Sigmoid colon (tissue), 7 donors: ENCODE measurements around the gene MRPL24. TPM values are rescaled to one million over a fixed set of nuclear protein-coding genes. Genes with fewer than 3 reads are reported as not detected.

Source experiments
- DNase-seq: peaks from one replicate; pipeline ENCODE4 v3.0.0-alpha.2; 2019
- H3K27ac ChIP-seq, 4 donors: fragments of 200-600 bp; sonication (generic); one replicate each; pipeline ENCODE4 v1.5.1; 2016 to 2019; ENCODE audit warnings: mild to moderate bottlenecking in 1 of 4
- H3K27me3 ChIP-seq, 3 donors: fragments of 200-600 bp; sonication (generic); one replicate each; pipeline ENCODE4 v1.5.1; 2019; ENCODE audit warnings: mild to moderate bottlenecking in 1 of 3
- H3K36me3 ChIP-seq, 4 donors: fragments of 200-600 bp; sonication (generic); one replicate each; pipeline ENCODE4 v1.5.1; 2016 to 2019
- H3K4me1 ChIP-seq, 4 donors: fragments of 200-600 bp; sonication (generic); one replicate each; pipeline ENCODE4 v1.5.1; 2017 to 2019
- H3K4me3 ChIP-seq, 4 donors: fragments of 200-600 bp; sonication (generic); one replicate each; pipeline ENCODE4 v1.5.1; 2017 to 2019; ENCODE audit warnings: mild to moderate bottlenecking in 2 of 4, moderate library complexity in 1 of 4
- H3K9me3 ChIP-seq, 4 donors: fragments of 200-600 bp in 3 of 4; sonication (generic) in 3 of 4; one replicate each; pipeline versions ENCODE4 v1.5.1 to v1.6.1; 2013 to 2019
- EP300 ChIP-seq, 4 donors: sonication (generic); formaldehyde crosslinking; IDR thresholded peaks; one replicate each; pipeline ENCODE4 v1.6.1; 2017; ENCODE audit warnings: antibody characterized with exemption in 4 of 4
- POLR2A ChIP-seq, 2 donors: fragments of 450-650 bp; IDR thresholded peaks; one replicate each; pipeline ENCODE4 v1.6.1; 2016; ENCODE audit warnings: antibody characterized with exemption in 2 of 2, mild to moderate bottlenecking in 2 of 2, moderate library complexity in 2 of 2
- POLR2AphosphoS5 ChIP-seq, 4 donors: sonication (generic); formaldehyde crosslinking; IDR thresholded peaks; one replicate each; pipeline ENCODE4 v1.6.1; 2017; ENCODE audit warnings: antibody characterized with exemption in 4 of 4
- whole genome bisulfite sequencing, 2 donors: extraction: QIAGEN DNeasy Blood & Tissue Kit; methylation state at CpG; one replicate each; pipeline ENCODE4 v1.1.7; 2013; 5-methylcytosine and 5-hydroxymethylcytosine counted together
- intact Hi-C: fragments of 100-400 bp; cut with DNase I; formaldehyde crosslinking; loops from one replicate; pipeline ENCODE4 v1.15.1; 2023
- polyA plus RNA-seq, 3 donors: library from polyadenylated mRNA; stranded (reverse); fragments of 200-250 nt; gene quantifications; one replicate each; pipeline ENCODE4 v1.2.3, GENCODE V29; 2013
- total RNA-seq, 4 donors: library from RNA; depleted of rRNA; stranded (reverse); fragments of >200 nt; gene quantifications; one replicate each; pipeline ENCODE4 v1.1.0, GENCODE V29; 2016
- TF ChIP-seq, protein P1 (sequence below), 4 experiments: fragments of 450-650 bp in 3 of 4; fragments of 200-600 bp in 1 of 4; IDR thresholded peaks; one replicate each; pipeline ENCODE4 v1.5.1; 2016 to 2019; ENCODE audit warnings: antibody characterized with exemption in 4 of 4, mild to moderate bottlenecking in 3 of 4, moderate library complexity in 2 of 4
- donor health status: healthy with polysubstance abuse.
- donor health status: Bipolar disorder and iron deficiency.
- donor health status: healthy.

The MRPL24 gene
- total and polyA plus RNA-seq, 7 donors = 53.0 to 81.1 (median 68.5) TPM

DNA sequence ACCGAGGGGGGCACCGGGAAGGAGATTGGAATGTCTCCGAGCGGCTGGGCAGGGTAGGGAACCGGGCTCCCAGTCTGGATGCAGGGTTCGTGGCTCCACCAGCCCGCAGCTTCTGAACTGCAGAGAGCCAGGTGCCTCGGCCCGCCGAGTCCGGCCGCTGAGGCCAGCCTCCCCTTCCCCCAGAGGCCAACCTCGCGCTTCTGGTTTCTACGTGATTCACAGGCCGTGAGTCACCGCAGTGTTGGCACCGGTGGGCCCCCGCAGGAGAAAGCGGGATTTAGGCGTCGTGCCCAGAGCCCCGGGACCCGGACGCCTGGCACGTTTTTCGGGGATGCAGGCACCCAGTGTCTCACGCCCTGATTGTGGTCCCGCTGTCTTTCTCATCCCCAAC, 36.0 kb downstream of the MRPL24 start:
- 2 to 4% methylated on average over 29 of the region's 29 CpGs for WGBS, 2 donors
- H3K4me1 ChIP-seq = peaks cover 0 to 55% (median 54%) of the 10 kb centered on the region in 4 donors
- H3K4me3 ChIP-seq = peak overlapping the region; percentile 34 to 55 (median 44)
- no peaks in the 10 kb centered on the region for H3K9me3 ChIP-seq
- TF ChIP-seq POLR2AphosphoS5 (IDR thresholded peaks at IDR 0.05) (peak in 1 of 4 donors; percentile 59), EP300 (IDR thresholded peaks at IDR 0.05) (no peak)
- intact Hi-C loops = loop anchor here (2.0 to 10.0 kb wide), 2 partner anchors 16 to 190 kb away; partner anchors contain the start of gene PEAR1
- peak overlapping the region; percentile 81 to 87 (median 84) for H3K27ac ChIP-seq
- H3K27me3 ChIP-seq = peaks cover 0 to 9% (median 0%) of the 10 kb centered on the region in 3 donors
- H3K36me3 ChIP-seq = no peaks in the 10 kb centered on the region
- DNase-seq = peak; percentile 91

DNA sequence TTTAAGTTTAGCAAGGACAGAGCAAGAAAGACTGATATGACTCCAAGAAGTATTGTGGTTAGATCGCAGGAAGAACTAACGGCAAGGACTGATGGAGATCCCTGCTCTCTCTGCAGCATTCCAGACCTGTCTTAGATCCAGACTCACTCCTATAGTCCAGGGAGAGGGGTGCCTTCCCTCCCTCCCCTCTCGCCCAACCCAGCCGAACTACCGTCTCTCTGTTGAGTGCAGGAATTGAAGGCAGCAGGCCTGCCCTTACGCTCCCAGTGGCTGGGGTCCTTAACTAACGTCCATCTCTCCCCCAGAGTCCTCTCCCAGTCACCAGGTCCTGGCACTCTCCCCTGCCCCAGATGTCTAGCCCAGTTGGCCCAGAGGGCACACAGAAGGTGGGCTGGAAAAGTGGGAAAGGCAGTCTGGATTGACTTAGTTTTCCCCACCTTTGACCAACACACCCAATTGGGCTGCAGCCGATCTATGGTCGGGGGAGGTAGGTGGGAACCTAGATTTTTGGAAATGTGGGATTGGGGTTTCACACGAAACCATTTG, 36.6 kb downstream of the MRPL24 start:
- no peak for TF ChIP-seq POLR2A (IDR thresholded peaks at IDR 0.05)
- TF ChIP-seq POLR2AphosphoS5 (IDR thresholded peaks at IDR 0.05) = no peak
- TF ChIP-seq, protein P1, sequence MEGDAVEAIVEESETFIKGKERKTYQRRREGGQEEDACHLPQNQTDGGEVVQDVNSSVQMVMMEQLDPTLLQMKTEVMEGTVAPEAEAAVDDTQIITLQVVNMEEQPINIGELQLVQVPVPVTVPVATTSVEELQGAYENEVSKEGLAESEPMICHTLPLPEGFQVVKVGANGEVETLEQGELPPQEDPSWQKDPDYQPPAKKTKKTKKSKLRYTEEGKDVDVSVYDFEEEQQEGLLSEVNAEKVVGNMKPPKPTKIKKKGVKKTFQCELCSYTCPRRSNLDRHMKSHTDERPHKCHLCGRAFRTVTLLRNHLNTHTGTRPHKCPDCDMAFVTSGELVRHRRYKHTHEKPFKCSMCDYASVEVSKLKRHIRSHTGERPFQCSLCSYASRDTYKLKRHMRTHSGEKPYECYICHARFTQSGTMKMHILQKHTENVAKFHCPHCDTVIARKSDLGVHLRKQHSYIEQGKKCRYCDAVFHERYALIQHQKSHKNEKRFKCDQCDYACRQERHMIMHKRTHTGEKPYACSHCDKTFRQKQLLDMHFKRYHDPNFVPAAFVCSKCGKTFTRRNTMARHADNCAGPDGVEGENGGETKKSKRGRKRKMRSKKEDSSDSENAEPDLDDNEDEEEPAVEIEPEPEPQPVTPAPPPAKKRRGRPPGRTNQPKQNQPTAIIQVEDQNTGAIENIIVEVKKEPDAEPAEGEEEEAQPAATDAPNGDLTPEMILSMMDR (IDR thresholded peaks at IDR 0.05) = no peak
- TF ChIP-seq EP300 (IDR thresholded peaks at IDR 0.05) = no peak
- Histone ChIP-seq H3K36me3 (no peaks in the 10 kb centered on the region), H3K27ac (peak overlapping the region in 2 of 4 donors; percentile 1 to 87), H3K4me1 (peaks cover 0 to 48% (median 47%) of the 10 kb centered on the region in 4 donors), H3K9me3 (no peaks in the 10 kb centered on the region), H3K27me3 (peaks cover 0 to 9% (median 0%) of the 10 kb centered on the region in 3 donors), H3K4me3 (peak overlapping the region in 3 of 4 donors; percentile 40 to 55 (median 47))
- WGBS, 2 donors = 55 to 65% methylated on average over 10 of the region's 10 CpGs
- no peak for DNase-seq
- intact Hi-C loops = loop anchor here (2.0 to 10.0 kb wide), 2 partner anchors 15 to 191 kb away; partner anchors contain the start of gene PEAR1

DNA sequence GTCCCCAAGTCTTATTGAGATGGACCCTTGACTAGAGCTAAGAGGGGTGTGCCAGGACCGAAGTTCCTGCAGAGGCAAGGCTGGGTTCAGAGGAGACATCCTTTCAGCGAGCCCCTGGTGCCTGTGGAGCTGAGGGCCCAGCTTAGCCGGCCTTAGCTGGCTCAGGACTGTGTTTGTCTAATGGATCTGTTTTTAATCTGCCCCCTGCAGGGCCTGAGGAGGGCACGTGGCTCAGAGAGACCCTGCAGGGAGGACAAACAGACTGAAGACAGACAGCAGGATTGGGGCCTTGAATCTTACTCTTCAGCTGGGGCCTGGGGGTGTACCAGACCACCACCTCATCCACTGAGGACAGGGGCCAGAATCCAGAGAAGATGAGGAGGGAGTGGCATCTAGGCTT, 37.1 kb downstream of the MRPL24 start:
- WGBS, 2 donors = 40 to 60% methylated on average over 4 of the region's 4 CpGs
- H3K27ac ChIP-seq = peak overlapping the region in 1 of 4 donors; percentile 87
- TF ChIP-seq POLR2A (IDR thresholded peaks at IDR 0.05) (no peak), EP300 (IDR thresholded peaks at IDR 0.05) (no peak), POLR2AphosphoS5 (IDR thresholded peaks at IDR 0.05) (no peak)
- TF ChIP-seq, protein P1 (IDR thresholded peaks at IDR 0.05) = no peak
- peaks cover 0 to 9% (median 0%) of the 10 kb centered on the region in 3 donors for H3K27me3 ChIP-seq
- intact Hi-C loops = loop anchor here (2.0 to 10.0 kb wide), 2 partner anchors 15 to 191 kb away; partner anchors contain the start of gene PEAR1
- peaks cover 0 to 48% (median 44%) of the 10 kb centered on the region in 4 donors for H3K4me1 ChIP-seq
- no peak for DNase-seq
- no peaks in the 10 kb centered on the region for H3K9me3 ChIP-seq
- H3K4me3 ChIP-seq = no peak overlapping the region
- H3K36me3 ChIP-seq = no peaks in the 10 kb centered on the region

DNA sequence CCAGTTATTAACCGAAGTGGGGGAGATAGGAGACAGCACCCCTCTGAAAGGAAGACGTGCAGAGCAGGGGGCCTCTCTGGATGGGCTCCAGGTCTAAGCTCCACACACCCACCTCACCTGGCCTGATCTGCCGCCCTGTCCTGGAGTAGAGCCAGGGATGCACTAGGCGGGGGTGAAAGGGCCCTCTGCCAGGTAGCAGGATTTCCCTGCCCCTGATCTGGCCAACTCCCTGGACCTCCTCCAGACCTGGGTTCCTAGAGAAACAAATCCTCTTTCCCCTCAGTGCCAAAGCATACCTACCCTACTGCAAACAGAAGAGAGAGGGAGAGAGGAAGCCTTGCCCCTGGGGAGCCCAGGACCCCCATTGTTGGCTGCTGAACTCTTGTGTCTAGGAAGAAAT, 37.6 kb downstream of the MRPL24 start:
- no peak overlapping the region for H3K4me3 ChIP-seq
- H3K27me3 ChIP-seq = peaks cover 0 to 9% (median 0%) of the 10 kb centered on the region in 3 donors
- H3K36me3 ChIP-seq = no peaks in the 10 kb centered on the region
- peak overlapping the region in 1 of 4 donors; percentile 87 for H3K27ac ChIP-seq
- DNase-seq = no peak
- 37 to 81% methylated on average over 4 of the region's 4 CpGs for WGBS, 2 donors
- H3K4me1 ChIP-seq = peaks cover 0 to 48% (median 43%) of the 10 kb centered on the region in 4 donors
- H3K9me3 ChIP-seq = no peaks in the 10 kb centered on the region
- intact Hi-C loops = loop anchor here (10.0 kb wide), 1 partner anchor 191 kb away; the partner anchor contains the start of gene PEAR1
- TF ChIP-seq POLR2A (IDR thresholded peaks at IDR 0.05) (no peak), POLR2AphosphoS5 (IDR thresholded peaks at IDR 0.05) (no peak), EP300 (IDR thresholded peaks at IDR 0.05) (no peak)
- TF ChIP-seq, protein P1 (IDR thresholded peaks at IDR 0.05) = no peak

DNA sequence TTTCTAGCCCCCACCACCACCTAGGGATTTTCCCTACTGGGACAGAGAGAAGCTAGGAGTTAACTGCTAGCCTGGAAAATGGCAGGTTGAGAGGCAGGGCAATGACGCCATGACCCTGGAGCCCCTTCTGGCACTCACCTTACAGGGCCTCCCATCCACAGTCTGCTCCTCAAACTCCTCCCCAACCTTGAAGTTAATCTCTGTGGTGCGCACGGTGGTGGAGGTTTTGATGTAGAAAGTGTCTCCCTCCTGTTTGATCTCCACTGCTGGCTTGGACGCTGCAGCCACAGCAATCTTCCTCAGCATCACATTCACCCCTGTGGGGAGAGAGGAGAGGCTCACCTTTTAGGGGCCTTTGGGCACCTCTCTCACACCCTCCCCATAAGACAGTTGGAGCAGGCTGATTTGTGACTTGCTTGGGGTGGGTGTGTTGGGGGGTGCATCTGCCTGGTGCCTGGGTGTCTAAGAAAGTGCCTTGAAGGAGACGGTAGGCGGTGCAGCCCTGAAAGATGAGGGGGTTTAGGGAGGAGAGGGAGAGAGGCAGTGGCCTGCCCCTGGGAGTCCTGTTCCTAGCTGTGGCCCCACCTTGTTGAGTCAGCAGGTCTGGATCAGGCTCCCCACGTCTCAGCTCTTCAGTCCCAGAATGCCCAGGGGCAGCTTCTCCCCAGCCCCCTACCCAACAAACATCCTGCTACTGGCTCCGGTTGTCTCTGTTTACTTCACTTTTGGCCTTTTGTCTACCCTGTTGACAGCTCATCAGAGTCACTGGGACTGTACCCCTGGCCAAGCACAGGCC, 40.0 kb downstream of the MRPL24 start:
- peaks cover 0 to 9% (median 0%) of the 10 kb centered on the region in 3 donors for H3K27me3 ChIP-seq
- DNase-seq = no peak
- H3K9me3 ChIP-seq = no peaks in the 10 kb centered on the region
- no peak overlapping the region for H3K27ac ChIP-seq
- WGBS, 2 donors = 79 to 82% methylated on average over 8 of the region's 8 CpGs
- peaks cover 0 to 26% (median 21%) of the 10 kb centered on the region in 4 donors for H3K4me1 ChIP-seq
- H3K4me3 ChIP-seq = no peak overlapping the region
- no peaks in the 10 kb centered on the region for H3K36me3 ChIP-seq
- intact Hi-C loops = loop anchor here (10.0 kb wide), 1 partner anchor 194 kb away; the partner anchor contains the start of gene PEAR1
- TF ChIP-seq POLR2A (IDR thresholded peaks at IDR 0.05) = no peak
- TF ChIP-seq, protein P1 (IDR thresholded peaks at IDR 0.05) = no peak
- TF ChIP-seq EP300 (IDR thresholded peaks at IDR 0.05) = no peak
- TF ChIP-seq POLR2AphosphoS5 (IDR thresholded peaks at IDR 0.05) = no peak
